Measurements from ENCODE around the gene CEP78. TPM values are rescaled to one million over a fixed set of nuclear protein-coding genes. Genes with fewer than 3 reads are reported as not detected.

Gene CEP78
- total RNA-seq, 4 donors from 2014 or later: 5.9 to 10.7 (median 7.7) TPM

DNA sequence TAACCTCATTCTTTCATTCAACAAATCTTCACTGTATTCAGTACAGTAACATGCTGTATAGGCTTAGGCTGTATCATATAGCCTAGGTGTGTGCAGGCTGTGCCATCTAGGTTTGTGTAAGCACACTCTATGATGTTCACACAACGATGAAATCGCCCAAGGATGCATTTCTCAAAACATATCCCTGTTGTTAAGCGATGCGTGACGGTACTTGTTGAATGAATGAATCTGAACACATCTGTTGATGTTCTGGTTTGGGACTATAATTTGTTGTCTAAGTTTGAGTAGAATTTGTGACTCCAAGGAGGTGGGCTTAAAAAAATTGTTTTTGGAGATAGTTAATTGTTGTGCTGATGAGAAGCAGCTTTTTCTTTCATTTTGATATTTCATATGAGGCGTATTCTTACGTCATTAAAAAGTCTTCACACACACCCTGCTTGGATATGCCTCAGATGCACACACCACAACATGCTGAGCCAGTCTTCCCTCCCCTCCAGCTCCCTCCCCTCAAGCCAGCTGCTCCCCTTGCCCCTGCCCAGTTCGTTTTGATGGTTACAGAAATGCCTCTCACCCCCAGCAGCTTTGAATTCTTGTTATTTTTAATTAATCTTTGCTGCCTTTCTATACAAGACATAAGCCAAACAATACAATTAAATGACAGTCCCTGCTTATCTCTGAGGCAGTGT is 55.5 kb downstream of the CEP78 start:
- DNase-seq (ENCODE audit: low spot score in 2 of 2): no peak
- WGBS, 2 donors: 48 to 59% methylated on average over 8 of the region's 8 CpGs
- TF ChIP-seq, protein P1, sequence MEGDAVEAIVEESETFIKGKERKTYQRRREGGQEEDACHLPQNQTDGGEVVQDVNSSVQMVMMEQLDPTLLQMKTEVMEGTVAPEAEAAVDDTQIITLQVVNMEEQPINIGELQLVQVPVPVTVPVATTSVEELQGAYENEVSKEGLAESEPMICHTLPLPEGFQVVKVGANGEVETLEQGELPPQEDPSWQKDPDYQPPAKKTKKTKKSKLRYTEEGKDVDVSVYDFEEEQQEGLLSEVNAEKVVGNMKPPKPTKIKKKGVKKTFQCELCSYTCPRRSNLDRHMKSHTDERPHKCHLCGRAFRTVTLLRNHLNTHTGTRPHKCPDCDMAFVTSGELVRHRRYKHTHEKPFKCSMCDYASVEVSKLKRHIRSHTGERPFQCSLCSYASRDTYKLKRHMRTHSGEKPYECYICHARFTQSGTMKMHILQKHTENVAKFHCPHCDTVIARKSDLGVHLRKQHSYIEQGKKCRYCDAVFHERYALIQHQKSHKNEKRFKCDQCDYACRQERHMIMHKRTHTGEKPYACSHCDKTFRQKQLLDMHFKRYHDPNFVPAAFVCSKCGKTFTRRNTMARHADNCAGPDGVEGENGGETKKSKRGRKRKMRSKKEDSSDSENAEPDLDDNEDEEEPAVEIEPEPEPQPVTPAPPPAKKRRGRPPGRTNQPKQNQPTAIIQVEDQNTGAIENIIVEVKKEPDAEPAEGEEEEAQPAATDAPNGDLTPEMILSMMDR (IDR thresholded peaks at IDR 0.05): no peak
- TF ChIP-seq POLR2A (IDR thresholded peaks at IDR 0.05): no peak
- intact Hi-C loops (cut with DNase I; ENCODE audit: low total_unique reads): no loop called here
- no peak overlapping the region for H3K4me3 ChIP-seq (ENCODE audit: low read depth, poor library complexity, severe bottlenecking)

DNA sequence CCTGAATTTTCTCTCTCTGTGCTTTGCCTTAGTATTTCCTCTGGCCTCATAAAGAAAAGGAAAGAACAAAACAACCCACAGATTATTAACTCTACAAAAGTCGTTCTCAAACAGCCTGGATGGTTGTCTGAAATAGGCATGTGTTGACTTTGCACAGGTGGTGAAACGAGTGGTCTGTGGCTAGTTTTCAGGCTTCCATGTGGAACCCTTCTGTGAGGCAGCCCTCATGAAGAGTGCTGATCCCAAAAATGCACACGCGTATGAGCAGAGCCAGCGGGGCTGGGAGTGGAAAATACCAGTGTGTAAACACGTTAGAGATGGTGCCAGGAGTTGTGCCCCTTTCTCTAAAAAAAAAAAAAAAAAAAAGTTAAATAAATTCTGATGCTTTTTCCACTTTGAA is 56.2 kb downstream of the CEP78 start:
- no peak overlapping the region for H3K4me3 ChIP-seq (ENCODE audit: low read depth, poor library complexity, severe bottlenecking)
- 21 to 25% methylated on average over 6 of the region's 6 CpGs for WGBS, 2 donors
- intact Hi-C loops (cut with DNase I; ENCODE audit: low total_unique reads): no loop called here
- DNase-seq (ENCODE audit: low spot score in 2 of 2): no peak
- TF ChIP-seq POLR2A (IDR thresholded peaks at IDR 0.05): no peak
- TF ChIP-seq, protein P1 (IDR thresholded peaks at IDR 0.05): no peak

DNA sequence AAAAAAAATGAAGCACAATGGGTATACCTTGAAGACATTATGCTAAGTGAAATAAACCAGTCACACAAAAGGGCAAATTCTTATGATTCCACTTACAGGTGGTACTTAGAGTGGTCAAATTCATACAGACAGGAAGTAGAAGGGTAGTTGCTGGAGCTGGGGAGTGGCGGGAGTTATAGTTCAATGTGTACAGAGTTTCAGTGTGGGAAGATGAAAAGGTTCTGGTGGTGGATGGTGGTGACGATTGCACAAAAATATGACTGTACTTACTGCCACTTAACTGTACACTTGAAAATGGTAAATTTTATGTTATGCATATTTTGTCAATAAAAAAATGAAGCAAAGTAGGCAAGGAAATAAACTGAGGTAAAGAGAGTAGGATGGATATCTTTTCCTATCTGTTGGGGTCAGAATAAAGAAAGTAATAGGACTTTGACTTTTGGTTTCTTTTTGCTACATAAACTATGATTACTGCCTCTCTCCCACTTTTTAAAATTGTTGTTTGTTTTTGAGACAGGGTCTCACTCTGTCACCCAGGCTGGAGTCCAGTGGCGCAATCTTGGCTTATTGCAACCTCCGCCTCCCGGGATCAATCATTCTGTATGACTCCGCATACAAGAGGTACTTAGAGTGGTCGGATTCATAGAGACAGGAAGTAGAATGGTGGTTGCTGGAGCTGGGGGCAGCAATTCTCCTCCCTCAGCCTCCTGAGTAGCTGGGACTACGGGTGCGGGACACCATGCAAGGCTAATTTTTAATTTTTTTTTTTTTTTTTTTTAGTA is 57.0 kb downstream of the CEP78 start:
- TF ChIP-seq, protein P1 (IDR thresholded peaks at IDR 0.05): no peak
- no peak for TF ChIP-seq POLR2A (IDR thresholded peaks at IDR 0.05)
- no peak for DNase-seq (ENCODE audit: low spot score in 2 of 2)
- intact Hi-C loops (cut with DNase I; ENCODE audit: low total_unique reads): no loop called here
- H3K4me3 ChIP-seq (ENCODE audit: low read depth, poor library complexity, severe bottlenecking): no peak overlapping the region
- WGBS, 2 donors: 90 to 93% methylated on average over 9 of the region's 9 CpGs

DNA sequence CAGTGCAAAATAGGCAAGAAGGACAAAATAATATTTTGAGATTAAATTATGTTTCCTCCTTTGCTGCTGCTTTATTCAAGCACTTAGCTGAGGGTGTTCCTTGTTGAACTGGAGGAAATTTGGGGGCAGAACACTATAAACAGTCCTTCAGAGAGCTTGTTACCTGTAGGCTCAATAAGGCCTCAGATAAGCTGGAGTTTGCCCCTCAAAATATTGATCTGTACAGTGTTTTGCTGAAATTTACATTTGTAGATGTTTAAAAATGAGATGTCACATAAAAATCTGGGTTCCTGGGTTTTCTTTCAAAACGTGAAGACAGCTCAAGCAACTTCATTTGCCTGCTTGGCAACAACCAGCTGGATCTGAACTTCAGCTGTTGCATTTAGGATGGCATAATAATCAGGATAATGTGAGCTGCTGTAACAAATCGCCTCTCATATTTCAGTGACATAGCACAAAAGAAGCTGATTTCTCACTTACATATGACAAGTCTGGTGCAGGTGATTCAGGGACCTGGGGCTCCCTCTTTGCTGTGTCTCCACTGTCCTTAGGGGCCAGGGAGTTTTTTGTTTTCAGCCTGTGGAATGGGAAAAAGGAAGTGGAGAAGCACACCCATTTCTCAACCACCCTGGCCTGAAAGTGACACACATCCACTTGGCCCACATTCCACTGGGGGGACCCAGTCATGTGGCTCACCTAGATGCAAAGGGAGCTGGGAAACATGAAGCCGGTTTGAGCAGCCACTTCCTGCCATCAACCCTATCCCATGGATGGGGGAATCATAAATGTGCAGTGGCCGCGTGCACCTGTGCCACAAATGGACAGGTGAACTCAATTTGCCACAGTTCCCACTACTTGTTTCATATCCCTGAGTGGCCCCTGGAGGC is 58.7 kb downstream of the CEP78 start:
- TF ChIP-seq POLR2A (IDR thresholded peaks at IDR 0.05): no peak
- TF ChIP-seq, protein P1 (IDR thresholded peaks at IDR 0.05): no peak
- DNase-seq (ENCODE audit: low spot score in 2 of 2): no peak
- intact Hi-C loops (cut with DNase I; ENCODE audit: low total_unique reads): no loop called here
- 82% methylated on average over 5 of the region's 5 CpGs for WGBS, 2 donors
- no peak overlapping the region for H3K4me3 ChIP-seq (ENCODE audit: low read depth, poor library complexity, severe bottlenecking)

DNA sequence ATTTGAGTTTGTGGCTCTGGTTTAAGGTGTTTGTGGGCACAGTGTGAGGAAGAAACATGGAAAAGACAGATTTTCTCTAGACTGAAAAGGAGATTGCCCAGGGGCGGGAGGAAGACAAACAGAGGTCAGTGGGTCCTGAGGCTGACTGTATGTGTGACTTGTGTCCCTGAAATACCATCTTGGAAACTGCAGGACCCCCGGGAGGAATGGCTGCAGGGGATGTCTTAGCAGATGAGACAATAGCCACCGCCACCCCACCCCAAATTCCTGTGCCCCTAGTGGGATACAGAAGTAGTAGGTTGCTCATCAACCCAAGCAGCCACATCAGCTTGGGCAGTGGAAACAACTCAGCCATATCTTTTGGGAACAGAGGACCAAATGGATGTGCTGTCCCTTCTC is 59.3 kb downstream of the CEP78 start:
- intact Hi-C loops (cut with DNase I; ENCODE audit: low total_unique reads): no loop called here
- no peak overlapping the region for H3K4me3 ChIP-seq (ENCODE audit: low read depth, poor library complexity, severe bottlenecking)
- no peak for TF ChIP-seq POLR2A (IDR thresholded peaks at IDR 0.05)
- TF ChIP-seq, protein P1 (IDR thresholded peaks at IDR 0.05): no peak
- DNase-seq (ENCODE audit: low spot score in 2 of 2): no peak
- 87 to 89% methylated on average over 3 of the region's 3 CpGs for WGBS, 2 donors
